CD8-positive, alpha-beta memory T cell (primary cell): ENCODE measurements around the gene HYAL4. TPM values are rescaled to one million over a fixed set of nuclear protein-coding genes. Genes with fewer than 3 reads are reported as not detected.
"Not testable (repeated sequence)": the region's sequence is repeated elsewhere in the genome, so short reads cannot be mapped to it uniquely, and the experiment has no call there.

Experiments used
- CTCF ChIA-PET: fragments of 350-600 bp; sonication (Branson Sonifier 250); formaldehyde crosslinking; loops from one replicate; lab custom pipeline; 2021; ENCODE audit warnings: antibody characterized with exemption; lab: Charles Lee
- POLR2A ChIA-PET: fragments of 350-600 bp; sonication (Branson Sonifier 250); formaldehyde crosslinking; loops from one replicate; lab custom pipeline; 2021; ENCODE audit warnings: antibody characterized with exemption; lab: Charles Lee
- DNase-seq, 5 donors: peaks; one replicate each; pipeline versions ENCODE4 v3.0.0 to v3.0.0-alpha.2; 2020 to 2022; ENCODE audit warnings: mixed read lengths in 1 of 5
- H3K27ac ChIP-seq: one replicate; pipeline ENCODE4 v1.7.0; 2013; ENCODE audit warnings: low read depth, mild to moderate bottlenecking, low read length, moderate library complexity
- H3K27me3 ChIP-seq: 2 replicates; pipeline ENCODE4 v1.7.0; 2013; ENCODE audit warnings: low read length, mild to moderate bottlenecking; ENCODE audit not compliant: insufficient read depth, poor library complexity, severe bottlenecking
- H3K36me3 ChIP-seq: 2 replicates; pipeline ENCODE4 v1.7.0; 2013; ENCODE audit warnings: mild to moderate bottlenecking, low read length, moderate library complexity; ENCODE audit not compliant: insufficient read depth
- H3K4me1 ChIP-seq: 2 replicates; pipeline ENCODE4 v1.7.0; 2013; ENCODE audit warnings: mild to moderate bottlenecking, low read length, moderate library complexity; ENCODE audit not compliant: insufficient read depth
- H3K4me3 ChIP-seq: 2 replicates; pipeline ENCODE4 v1.7.0; 2013; ENCODE audit warnings: mild to moderate bottlenecking, low read length
- H3K9me3 ChIP-seq: 2 replicates; pipeline ENCODE4 v1.7.0; 2013; ENCODE audit warnings: mild to moderate bottlenecking, low read length
- H3K27ac Mint-ChIP-seq, 8 donors: one replicate each; pipeline ENCODE4 v1.8.0; 2020 to 2021; ENCODE audit warnings: mixed read lengths in 8 of 8, mild to moderate bottlenecking in 6 of 8, inconsistent platforms in 3 of 8, moderate library complexity in 3 of 8
- H3K27me3 Mint-ChIP-seq, 2 donors: one replicate each; pipeline ENCODE4 v1.8.0; 2020 to 2021; ENCODE audit warnings: mixed read lengths in 2 of 2, mild to moderate bottlenecking in 1 of 2, moderate library complexity in 1 of 2
- H3K36me3 Mint-ChIP-seq, 3 donors: one replicate each; pipeline ENCODE4 v1.8.0; 2020 to 2021; ENCODE audit warnings: mixed read lengths in 3 of 3, inconsistent platforms in 1 of 3, mild to moderate bottlenecking in 1 of 3
- H3K4me1 Mint-ChIP-seq, 3 donors: one replicate each; pipeline ENCODE4 v1.8.0; 2020 to 2021; ENCODE audit warnings: mixed read lengths in 3 of 3, inconsistent platforms in 1 of 3, mild to moderate bottlenecking in 1 of 3
- H3K4me3 Mint-ChIP-seq, 7 donors: one replicate each; pipeline ENCODE4 v1.8.0; 2020 to 2021; ENCODE audit warnings: mixed read lengths in 7 of 7, mild to moderate bottlenecking in 6 of 7, moderate library complexity in 4 of 7, inconsistent platforms in 2 of 7
- H3K9me3 Mint-ChIP-seq, 5 donors: one replicate each; pipeline ENCODE4 v1.8.0; 2020 to 2022; ENCODE audit warnings: mixed read lengths in 5 of 5, mild to moderate bottlenecking in 3 of 5, moderate library complexity in 2 of 5, inconsistent platforms in 1 of 5
- polyA plus RNA-seq: library from polyadenylated mRNA; unstranded; fragments of 300-500 nt; fragmentation: Illumina TruSeq; gene quantifications from one replicate; pipeline ENCODE4 v1.2.3, GENCODE V29; 2021
- total RNA-seq, 2 experiments: library from RNA; stranded (reverse); gene quantifications; one replicate each; pipeline ENCODE4 v1.2.3, GENCODE V29; 2021

Gene HYAL4
- total and polyA plus RNA-seq, 3 experiments from 2014 or later: not detected

- CTCF ChIA-PET: no interaction called here
- Histone ChIP-seq H3K36me3 (no peaks in the 10 kb centered on the region), H3K27me3 (no peaks in the 10 kb centered on the region), H3K9me3 (no peaks in the 10 kb centered on the region), H3K27ac (no peak overlapping the region), H3K4me3 (no peak overlapping the region), H3K4me1 (no peaks in the 10 kb centered on the region)
- Mint-ChIP-seq H3K27ac (no peak overlapping the region), H3K4me1 (no peaks in the 10 kb centered on the region), H3K36me3 (peaks cover 0 to 3% (median 0%) of the 10 kb centered on the region in 3 donors), H3K4me3 (no peak overlapping the region), H3K27me3 (peaks cover 15 to 17% of the 10 kb centered on the region in 2 donors), H3K9me3 (peaks cover 0 to 10% (median 3%) of the 10 kb centered on the region in 5 donors)
- DNase-seq: no peak
- POLR2A ChIA-PET: no interaction called here
Measured at GRCh38 chr7:123849855-123850254, 4.9 kb downstream of the HYAL4 start.

- CTCF ChIA-PET, H3K27me3 ChIP-seq, H3K27ac ChIP-seq, DNase-seq, H3K4me3 Mint-ChIP-seq, H3K36me3 ChIP-seq, H3K36me3 Mint-ChIP-seq, POLR2A ChIA-PET, H3K4me1 ChIP-seq, H3K4me1 Mint-ChIP-seq, H3K9me3 ChIP-seq, H3K4me3 ChIP-seq, H3K27ac Mint-ChIP-seq: not testable (repeated sequence)
- peaks cover 9 to 18% of the 10 kb centered on the region in 2 donors for H3K27me3 Mint-ChIP-seq
- H3K9me3 Mint-ChIP-seq: peaks cover 0 to 12% (median 7%) of the 10 kb centered on the region in 5 donors
Measured at GRCh38 chr7:123851404-123851803, 6.4 kb downstream of the HYAL4 start.

- H3K27me3 ChIP-seq, H3K27ac Mint-ChIP-seq, POLR2A ChIA-PET, DNase-seq, H3K36me3 ChIP-seq, H3K4me3 Mint-ChIP-seq, H3K27ac ChIP-seq, H3K4me1 ChIP-seq, H3K4me1 Mint-ChIP-seq, H3K4me3 ChIP-seq, H3K9me3 ChIP-seq, H3K36me3 Mint-ChIP-seq: not testable (repeated sequence)
- peaks cover 11 to 13% of the 10 kb centered on the region in 2 donors for H3K27me3 Mint-ChIP-seq
- peaks cover 0 to 12% (median 7%) of the 10 kb centered on the region in 5 donors for H3K9me3 Mint-ChIP-seq
- CTCF ChIA-PET: interaction anchor here (2.2 kb wide), 1 partner anchor 11 kb away, joined by 11 read pairs; no protein-coding TSS in a partner anchor
Measured at GRCh38 chr7:123854291-123854690, 9.3 kb downstream of the HYAL4 start.

GRCh38 chr7:123856428-123856827 lies 11.5 kb downstream of the HYAL4 start:
- H3K36me3 Mint-ChIP-seq, H3K27ac ChIP-seq, H3K27ac Mint-ChIP-seq, H3K27me3 ChIP-seq, H3K4me3 Mint-ChIP-seq, H3K36me3 ChIP-seq, H3K9me3 ChIP-seq, POLR2A ChIA-PET, DNase-seq, H3K4me1 ChIP-seq, H3K4me3 ChIP-seq, H3K4me1 Mint-ChIP-seq: not testable (repeated sequence)
- CTCF ChIA-PET: interaction anchor here (2.2 kb wide), 1 partner anchor 9 kb away, joined by 11 read pairs; no protein-coding TSS in a partner anchor
- Mint-ChIP-seq H3K9me3 (peaks cover 0 to 12% (median 6%) of the 10 kb centered on the region in 5 donors), H3K27me3 (peaks cover 11 to 13% of the 10 kb centered on the region in 2 donors)

- ChIA-PET CTCF (no interaction called here), POLR2A (no interaction called here)
- no peaks in the 10 kb centered on the region for H3K36me3 Mint-ChIP-seq
- no peaks in the 10 kb centered on the region for H3K9me3 ChIP-seq
- H3K9me3 Mint-ChIP-seq: peaks cover 0 to under 1% (median under 1%) of the 10 kb centered on the region in 5 donors
- no peak overlapping the region for H3K4me3 ChIP-seq
- H3K27ac Mint-ChIP-seq: no peak overlapping the region
- peaks cover 9 to 10% of the 10 kb centered on the region in 2 donors for H3K27me3 Mint-ChIP-seq
- H3K4me3 Mint-ChIP-seq: no peak overlapping the region
- no peak overlapping the region for H3K27ac ChIP-seq
- no peaks in the 10 kb centered on the region for H3K4me1 ChIP-seq
- H3K4me1 Mint-ChIP-seq: no peaks in the 10 kb centered on the region
- no peaks in the 10 kb centered on the region for H3K36me3 ChIP-seq
- H3K27me3 ChIP-seq: no peaks in the 10 kb centered on the region
- DNase-seq: no peak
Measured at GRCh38 chr7:123860848-123861247, 15.9 kb downstream of the HYAL4 start.

GRCh38 chr7:123862775-123863174 lies 17.8 kb downstream of the HYAL4 start:
- Histone ChIP-seq H3K27ac (no peak overlapping the region), H3K36me3 (no peaks in the 10 kb centered on the region), H3K27me3 (no peaks in the 10 kb centered on the region), H3K4me3 (no peak overlapping the region), H3K9me3 (no peaks in the 10 kb centered on the region), H3K4me1 (no peaks in the 10 kb centered on the region)
- DNase-seq: no peak
- Mint-ChIP-seq H3K9me3 (no peaks in the 10 kb centered on the region), H3K4me1 (no peaks in the 10 kb centered on the region), H3K27ac (no peak overlapping the region), H3K36me3 (no peaks in the 10 kb centered on the region), H3K4me3 (no peak overlapping the region), H3K27me3 (peaks cover under 1 to 5% of the 10 kb centered on the region in 2 donors)
- POLR2A ChIA-PET: no interaction called here
- CTCF ChIA-PET: no interaction called here

GRCh38 chr7:123863461-123863860 lies 18.5 kb downstream of the HYAL4 start:
- Histone ChIP-seq H3K27ac (no peak overlapping the region), H3K27me3 (no peaks in the 10 kb centered on the region), H3K4me1 (no peaks in the 10 kb centered on the region), H3K9me3 (no peaks in the 10 kb centered on the region), H3K4me3 (no peak overlapping the region), H3K36me3 (no peaks in the 10 kb centered on the region)
- no peaks in the 10 kb centered on the region for H3K9me3 Mint-ChIP-seq
- no peak overlapping the region for H3K27ac Mint-ChIP-seq
- H3K4me1 Mint-ChIP-seq: no peaks in the 10 kb centered on the region
- H3K27me3 Mint-ChIP-seq: peaks cover 0 to 5% of the 10 kb centered on the region in 2 donors
- DNase-seq: no peak
- H3K4me3 Mint-ChIP-seq: no peak overlapping the region
- CTCF ChIA-PET: interaction anchor here (2.1 kb wide), 1 partner anchor 227 kb away, joined by 7 read pairs; no protein-coding TSS in a partner anchor
- H3K36me3 Mint-ChIP-seq: no peaks in the 10 kb centered on the region
- POLR2A ChIA-PET: no interaction called here

- no peak overlapping the region for H3K27ac ChIP-seq
- no peak overlapping the region for H3K27ac Mint-ChIP-seq
- peaks cover 0 to 5% of the 10 kb centered on the region in 2 donors for H3K27me3 Mint-ChIP-seq
- POLR2A ChIA-PET: no interaction called here
- no peaks in the 10 kb centered on the region for H3K9me3 Mint-ChIP-seq
- no peak overlapping the region for H3K4me3 ChIP-seq
- DNase-seq: no peak
- CTCF ChIA-PET: interaction anchor here (2.1 to 2.6 kb wide), 2 partner anchors 9 to 228 kb away, joined by 7 to 11 read pairs; no protein-coding TSS in a partner anchor
- no peaks in the 10 kb centered on the region for H3K27me3 ChIP-seq
- H3K4me1 ChIP-seq: no peaks in the 10 kb centered on the region
- no peaks in the 10 kb centered on the region for H3K9me3 ChIP-seq
- no peak overlapping the region for H3K4me3 Mint-ChIP-seq
- no peaks in the 10 kb centered on the region for H3K4me1 Mint-ChIP-seq
- no peaks in the 10 kb centered on the region for H3K36me3 Mint-ChIP-seq
- H3K36me3 ChIP-seq: no peaks in the 10 kb centered on the region
Measured at GRCh38 chr7:123864012-123864411, 19.0 kb downstream of the HYAL4 start.
